SK-N-SH (cell line): ENCODE results near the gene RADIL. TPM values are rescaled to one million over a fixed set of nuclear protein-coding genes. Genes with fewer than 3 reads are reported as not detected.

Experiments
- CTCF ChIA-PET: fragments of 300-600, 350-600 bp; formaldehyde crosslinking; extraction: SDS; loops from one replicate; lab custom pipeline; 2021; lab: Yijun Ruan, JAX
- POLR2A ChIA-PET: fragments of 350-600 bp; sonication (Branson Sonifier 250); formaldehyde crosslinking; extraction: SDS; loops from one replicate; lab custom pipeline; 2020; ENCODE audit warnings: antibody characterized with exemption, inconsistent platforms; lab: Yijun Ruan, JAX
- DNase-seq: peaks from one replicate; pipeline ENCODE4 v3.0.0; 2012
- H2AFZ ChIP-seq: fragments of 200-600 bp; sonication (generic); 2 replicates; pipeline ENCODE4 v1.8.1; 2016; ENCODE audit warnings: antibody characterized with exemption, mild to moderate bottlenecking, low read depth
- H3F3A ChIP-seq: fragments of 200-600 bp; sonication (generic); replicated peaks from 2 replicates; pipeline ENCODE3; 2016; ENCODE audit warnings: antibody characterized with exemption, mild to moderate bottlenecking; ENCODE audit not compliant: insufficient read depth
- H3K27ac ChIP-seq, 2 experiments: fragments of 200-500 bp in 1 of 2; fragments of 200-600 bp in 1 of 2; sonication (Bioruptor generic) in 1 of 2; sonication (generic), shearing (Covaris generic) in 1 of 2; 2 replicates each; pipeline versions ENCODE4 v1.5.1 to v1.6.1; 2014 to 2016; ENCODE audit warnings: low read depth in 2 of 2, inconsistent platforms in 1 of 2, low read length in 1 of 2, mild to moderate bottlenecking in 1 of 2, mixed read lengths in 1 of 2
- H3K27me3 ChIP-seq: fragments of 200-600 bp; sonication (generic), shearing (Covaris generic); 2 replicates; pipeline ENCODE4 v1.6.1; 2016; ENCODE audit warnings: mixed run types; ENCODE audit not compliant: insufficient read depth
- H3K36me3 ChIP-seq, 2 experiments: fragments of 200-500 bp in 1 of 2; fragments of 200-600 bp in 1 of 2; sonication (Bioruptor generic) in 1 of 2; sonication (generic) in 1 of 2; replicated peaks in 1 of 2; 2 replicates each; pipeline versions ENCODE3 to v1.5.1; 2014 to 2016; ENCODE audit warnings: low read length in 1 of 2, mild to moderate bottlenecking in 1 of 2; ENCODE audit not compliant: insufficient read depth in 2 of 2, control insufficient read depth in 1 of 2
- H3K4me1 ChIP-seq, 2 experiments: fragments of 200-500 bp in 1 of 2; fragments of 200-600 bp in 1 of 2; sonication (Bioruptor generic) in 1 of 2; sonication (generic), shearing (Covaris generic) in 1 of 2; 2 replicates each; pipeline versions ENCODE4 v1.5.1 to v1.6.1; 2014 to 2016; ENCODE audit warnings: low read depth in 1 of 2, low read length in 1 of 2, mixed run types in 1 of 2; ENCODE audit not compliant: insufficient read depth in 2 of 2, control insufficient read depth in 1 of 2
- H3K4me2 ChIP-seq: fragments of 200-600 bp; sonication (generic), shearing (Covaris generic); 2 replicates; pipeline ENCODE4 v1.6.1; 2017; ENCODE audit warnings: mixed run types
- H3K4me3 ChIP-seq, 2 experiments: fragments of 200-500 bp in 1 of 2; fragments of 200-600 bp in 1 of 2; sonication (Bioruptor generic) in 1 of 2; sonication (generic), shearing (Covaris generic) in 1 of 2; 2 replicates each; pipeline versions ENCODE4 v1.5.1 to v1.8.1; 2014 to 2016; ENCODE audit warnings: low read depth in 2 of 2, inconsistent platforms in 1 of 2, low read length in 1 of 2, mild to moderate bottlenecking in 1 of 2, mixed read lengths in 1 of 2, moderate library complexity in 1 of 2
- H3K79me2 ChIP-seq: fragments of 200-600 bp; sonication (generic); 2 replicates; pipeline ENCODE4 v1.8.1; 2017; ENCODE audit warnings: mild to moderate bottlenecking; ENCODE audit not compliant: insufficient read depth
- H3K9ac ChIP-seq: fragments of 200-600 bp; sonication (generic); 2 replicates; pipeline ENCODE4 v1.6.1; 2017; ENCODE audit warnings: mixed run types
- H3K9me2 ChIP-seq: fragments of 200-600 bp; sonication (generic); 2 replicates; pipeline ENCODE4 v1.6.1; 2017; ENCODE audit warnings: mixed run types
- H3K9me3 ChIP-seq: fragments of 200-600 bp; sonication (generic); 2 replicates; pipeline ENCODE4 v1.6.1; 2017; ENCODE audit warnings: mixed run types, mild to moderate bottlenecking, moderate library complexity
- H4K20me1 ChIP-seq: fragments of 200-600 bp; sonication (generic); 2 replicates; pipeline ENCODE4 v1.6.1; 2017; ENCODE audit warnings: mild to moderate bottlenecking, mixed run types; ENCODE audit not compliant: insufficient read depth
- CHD2 ChIP-seq: fragments of 150-350 bp; IDR thresholded peaks from 2 replicates; pipeline ENCODE4 v1.6.1; 2018; ENCODE audit warnings: low read length; ENCODE audit not compliant: partially characterized antibody
- CTCF ChIP-seq: fragments of 200-600 bp; sonication (generic); IDR thresholded peaks from 2 replicates; pipeline ENCODE4 v1.6.1; 2017; ENCODE audit warnings: antibody characterized with exemption, mild to moderate bottlenecking, moderate library complexity
- ELF1 ChIP-seq: IDR thresholded peaks from 2 replicates; pipeline ENCODE4 v1.4.0; 2012
- EP300 ChIP-seq, 2 experiments: IDR thresholded peaks; 2 replicates each; pipeline versions ENCODE4 v1.4.0 to v1.6.1; 2012; ENCODE audit warnings: borderline replicate concordance in 1 of 2, low read depth in 1 of 2, low read length in 1 of 2
- EZH2phosphoT487 ChIP-seq: fragments of 200-600 bp; sonication (generic); IDR thresholded peaks from 2 replicates; pipeline ENCODE4 v1.6.1; 2017; ENCODE audit warnings: low read depth, mixed run types, mild to moderate bottlenecking, antibody characterized with exemption, moderate library complexity, borderline replicate concordance
- FOSL2 ChIP-seq: IDR thresholded peaks from 2 replicates; pipeline ENCODE4 v1.4.0; 2012; ENCODE audit warnings: low read depth, mild to moderate bottlenecking, moderate library complexity, borderline replicate concordance
- FOXM1 ChIP-seq: IDR thresholded peaks from 2 replicates; pipeline ENCODE4 v1.4.0; 2012; ENCODE audit warnings: low read depth, mild to moderate bottlenecking
- GABPA ChIP-seq: IDR thresholded peaks from 2 replicates; pipeline ENCODE4 v1.4.0; 2012; ENCODE audit warnings: low read depth, mild to moderate bottlenecking
- GATA2 ChIP-seq: sonication (generic); formaldehyde crosslinking; IDR thresholded peaks from 2 replicates; pipeline ENCODE4 v1.5.0; 2020; ENCODE audit warnings: mild to moderate bottlenecking, missing genetic modification reagents
- IRF3 ChIP-seq: fragments of 150-350 bp; IDR thresholded peaks from 2 replicates; pipeline ENCODE4 v1.6.1; 2016; ENCODE audit warnings: mild to moderate bottlenecking, low read depth, low read length
- MAX ChIP-seq: IDR thresholded peaks from 2 replicates; pipeline ENCODE4 v1.4.0; 2012; ENCODE audit warnings: low read depth
- MEF2A ChIP-seq: IDR thresholded peaks from 2 replicates; pipeline ENCODE4 v1.4.0; 2012; ENCODE audit warnings: low read depth, borderline replicate concordance
- NRF1 ChIP-seq: IDR thresholded peaks from 2 replicates; pipeline ENCODE4 v1.6.1; 2012; ENCODE audit warnings: low read depth, mild to moderate bottlenecking, low read length
- PBX3 ChIP-seq: IDR thresholded peaks from 2 replicates; pipeline ENCODE4; 2012
- POLR2AphosphoS5 ChIP-seq: IDR thresholded peaks from 2 replicates; pipeline ENCODE4 v1.6.1; 2012; ENCODE audit warnings: low read depth, low read length
- RCOR1 ChIP-seq: fragments of 150-350 bp; IDR thresholded peaks from 2 replicates; pipeline ENCODE4 v1.6.1; 2017; ENCODE audit warnings: antibody characterized with exemption, low read length
- REST ChIP-seq: IDR thresholded peaks from 2 replicates; pipeline ENCODE4 v1.6.1; 2012; ENCODE audit warnings: mild to moderate bottlenecking, low read depth, low read length, moderate library complexity
- RFX5 ChIP-seq: IDR thresholded peaks from 2 replicates; pipeline ENCODE4 v1.6.1; 2012; ENCODE audit warnings: mild to moderate bottlenecking, improper control_type of control experiment, low read length
- RXRA ChIP-seq: IDR thresholded peaks from 2 replicates; pipeline ENCODE4 v1.4.0; 2012; ENCODE audit warnings: low read depth, mild to moderate bottlenecking, borderline replicate concordance
- SIN3A ChIP-seq: IDR thresholded peaks from 2 replicates; pipeline ENCODE4 v1.6.1; 2012; ENCODE audit warnings: low read depth, mild to moderate bottlenecking, low read length, moderate library complexity, borderline replicate concordance
- TAF1 ChIP-seq: IDR thresholded peaks from 2 replicates; pipeline ENCODE4 v1.6.1; 2012; ENCODE audit warnings: low read depth, mild to moderate bottlenecking, low read length, moderate library complexity, borderline replicate concordance
- TEAD4 ChIP-seq: IDR thresholded peaks from 2 replicates; pipeline ENCODE4 v1.4.0; 2012; ENCODE audit warnings: mild to moderate bottlenecking, borderline replicate concordance; ENCODE audit not compliant: insufficient read depth
- YY1 ChIP-seq: IDR thresholded peaks from 2 replicates; pipeline ENCODE4 v1.4.0; 2012; ENCODE audit warnings: low read depth, mild to moderate bottlenecking
- WGBS: methylation state at CpG from one replicate; pipeline ENCODE4 v1.1.6; 2017; ENCODE audit warnings: low lambda C conversion rate; 5-methylcytosine and 5-hydroxymethylcytosine counted together
- polyA plus RNA-seq, 3 experiments: library from polyadenylated mRNA; depleted of rRNA; stranded (reverse); fragments of >200 nt; gene quantifications; 2 replicates each; pipeline ENCODE4 v1.2.3, GENCODE V29; 2012

Gene RADIL
- polyA plus RNA-seq, 1 of the 3 experiments (the other 2 are of a cell fraction), result 4.3 TPM

- H3K27me3 ChIP-seq, result no peaks in the 10 kb centered on the region
- peaks cover 13% of the 10 kb centered on the region for H4K20me1 ChIP-seq
- CTCF ChIA-PET, result interaction anchor here (0.8 to 3.4 kb wide), 13 partner anchors 9 to 371 kb away, joined by 3 to 14 read pairs (median 4); partner anchors contain the start of gene RADIL
- peaks cover 9 to 18% of the 10 kb centered on the region in 2 experiments; a peak in 1 of 4 replicates for H3K4me1 ChIP-seq
- H2AFZ ChIP-seq, result peak within 1 kb of the TSS; percentile 90
- WGBS, result 3% methylated on average over 35 of the region's 55 CpGs
- H3K9me2 ChIP-seq, result no peaks in the 10 kb centered on the region
- peak within 1 kb of the TSS; percentile 84 to 99 for H3K4me3 ChIP-seq
- H3K9ac ChIP-seq, result peak within 1 kb of the TSS; percentile 91
- peak within 1 kb of the TSS; percentile 87 to 89 for H3K27ac ChIP-seq
- peaks cover 3% of the 10 kb centered on the region for H3F3A ChIP-seq
- peak; percentile 100 for DNase-seq
- POLR2A ChIA-PET, result interaction anchor here (0.8 to 1.8 kb wide), 9 partner anchors 9 to 134 kb away, joined by 3 to 9 read pairs (median 6); partner anchors contain the start of gene RADIL
- no peaks in the 10 kb centered on the region for H3K9me3 ChIP-seq
- H3K4me2 ChIP-seq, result peak within 1 kb of the TSS; percentile 97
- H3K36me3 ChIP-seq, result no peaks in the 10 kb centered on the region
- peaks cover 50% of the 10 kb centered on the region for H3K79me2 ChIP-seq
- no peak; the same call in 1 of the 2 replicates for TF ChIP-seq FOSL2
- no peak for TF ChIP-seq TEAD4
- peak; percentile 99 for TF ChIP-seq ELF1
- TF ChIP-seq GATA2 (CRISPR knock-in tag), result no peak
- peak; percentile 89 for TF ChIP-seq MAX
- peak; percentile 95 for TF ChIP-seq RCOR1
- TF ChIP-seq EZH2phosphoT487, result no peak
- TF ChIP-seq MEF2A, result no peak; the same call in 1 of the 2 replicates
- TF ChIP-seq GABPA, result peak; percentile 85
- no peak; the same call in 1 of the 2 replicates for TF ChIP-seq YY1
- TF ChIP-seq EP300 (IDR thresholded peaks at IDR 0.05; ENCODE audit: borderline replicate concordance in 1 of 2, low read depth in 1 of 2, low read length in 1 of 2), result peak in 1 of 2 experiments; percentile 24; a peak in 2 of 4 replicates
- TF ChIP-seq CTCF, result 0 out of 2 replicates have a peak, but pooled peaks have one; percentile 7
- TF ChIP-seq REST, result 0 out of 2 replicates have a peak, but pooled peaks have one; percentile 42
- TF ChIP-seq NRF1, result no peak
- peak; percentile 96 for TF ChIP-seq POLR2AphosphoS5
- TF ChIP-seq SIN3A, result peak; percentile 99
- no peak for TF ChIP-seq RFX5
- peak; percentile 88 for TF ChIP-seq CHD2
- peak; percentile 69; the same call in 1 of the 2 replicates for TF ChIP-seq FOXM1
- TF ChIP-seq TAF1, result peak; percentile 90
- peak; percentile 83 for TF ChIP-seq IRF3
- TF ChIP-seq RXRA, result no peak
- peak; percentile 99 for TF ChIP-seq PBX3
These were observed 108.2 kb downstream of the RADIL start, which contains the start of gene AP5Z1 for GRCh38 chr7:4775250-4775847. AP5Z1 (plus strand) TSS chr7:4775623; CDS start chr7:4775716, 93 bp downstream.
